Measurements from ENCODE around the gene TRMT44.

- TF ChIP-seq CTCF (IDR thresholded peaks at IDR 0.05) (no peak), ZFX (IDR thresholded peaks at IDR 0.05; ENCODE audit: borderline replicate concordance) (no peak)
Observed at GRCh38 chr4:8410066-8410625, 30.4 kb upstream of the TRMT44 start.
